ENCODE data around the gene TMEM176B. TPM values are rescaled to one million over a fixed set of nuclear protein-coding genes. Genes with fewer than 3 reads are reported as not detected.
"Not testable (repeated sequence)": the region's sequence is repeated elsewhere in the genome, so short reads cannot be mapped to it uniquely, and the experiment has no call there.

TMEM176B gene
- total RNA-seq, 2 experiments from 2014 or later: not detected

DNA sequence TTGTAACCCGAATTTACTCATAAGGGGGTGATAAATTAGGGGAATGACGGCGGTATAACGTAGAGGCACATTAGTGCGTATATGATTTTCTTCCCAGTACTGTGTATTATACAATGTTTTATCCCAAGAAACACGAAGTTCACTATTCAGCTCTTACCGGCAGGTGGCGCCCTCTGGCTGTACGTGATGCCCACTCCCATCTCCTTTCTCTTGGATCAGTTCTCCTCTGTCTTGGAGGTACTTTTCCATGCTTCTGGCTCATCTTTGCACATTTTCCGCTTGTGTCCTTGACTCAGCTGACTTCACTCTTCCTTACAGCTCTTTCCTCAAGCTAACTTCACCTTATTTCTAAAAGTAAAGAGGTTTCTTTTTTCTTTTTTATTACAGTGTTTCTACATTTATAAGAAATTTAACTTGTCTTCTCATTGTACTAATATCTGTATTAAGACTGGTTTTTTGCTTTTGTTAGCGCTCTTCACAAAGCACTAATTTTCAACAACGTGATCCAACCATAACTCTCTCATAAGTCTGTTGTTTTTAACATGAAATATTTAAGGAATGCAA, 21.3 kb downstream of the TMEM176B start:
- no peak overlapping the region for H3K27ac Mint-ChIP-seq
- TF ChIP-seq, protein P1, sequence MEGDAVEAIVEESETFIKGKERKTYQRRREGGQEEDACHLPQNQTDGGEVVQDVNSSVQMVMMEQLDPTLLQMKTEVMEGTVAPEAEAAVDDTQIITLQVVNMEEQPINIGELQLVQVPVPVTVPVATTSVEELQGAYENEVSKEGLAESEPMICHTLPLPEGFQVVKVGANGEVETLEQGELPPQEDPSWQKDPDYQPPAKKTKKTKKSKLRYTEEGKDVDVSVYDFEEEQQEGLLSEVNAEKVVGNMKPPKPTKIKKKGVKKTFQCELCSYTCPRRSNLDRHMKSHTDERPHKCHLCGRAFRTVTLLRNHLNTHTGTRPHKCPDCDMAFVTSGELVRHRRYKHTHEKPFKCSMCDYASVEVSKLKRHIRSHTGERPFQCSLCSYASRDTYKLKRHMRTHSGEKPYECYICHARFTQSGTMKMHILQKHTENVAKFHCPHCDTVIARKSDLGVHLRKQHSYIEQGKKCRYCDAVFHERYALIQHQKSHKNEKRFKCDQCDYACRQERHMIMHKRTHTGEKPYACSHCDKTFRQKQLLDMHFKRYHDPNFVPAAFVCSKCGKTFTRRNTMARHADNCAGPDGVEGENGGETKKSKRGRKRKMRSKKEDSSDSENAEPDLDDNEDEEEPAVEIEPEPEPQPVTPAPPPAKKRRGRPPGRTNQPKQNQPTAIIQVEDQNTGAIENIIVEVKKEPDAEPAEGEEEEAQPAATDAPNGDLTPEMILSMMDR (IDR thresholded peaks at IDR 0.05): peak; percentile 94
- peaks cover 0 to 3% of the 10 kb centered on the region in 2 experiments for H3K27me3 ChIP-seq (ENCODE audit: control insufficient read depth in 1 of 2, insufficient read depth in 2 of 2, low read length in 2 of 2)
- POLR2A ChIA-PET: interaction anchor here (0.5 to 0.6 kb wide), 2 partner anchors 373 to 743 kb away, joined by 3 read pairs; a partner anchor contains a TSS
- H3K36me3 ChIP-seq (ENCODE audit: insufficient read depth, low read length): no peaks in the 10 kb centered on the region
- H3K9me3 ChIP-seq (ENCODE audit: control insufficient read depth in 1 of 2, insufficient read depth in 1 of 2, low read length in 2 of 2): peaks cover 0 to 4% of the 10 kb centered on the region in 2 experiments
- intact Hi-C loops (cut with DNase I, micrococcal nuclease): loop anchor here in 1 of 2 experiments (2.0 to 10.0 kb wide), 4 partner anchors 98 to 494 kb away; no protein-coding TSS in a partner anchor
- H3K4me1 Mint-ChIP-seq (ENCODE audit: low read depth): peaks cover 5% of the 10 kb centered on the region
- ATAC-seq (ENCODE audit: poor library complexity): peak; percentile 71
- no peak overlapping the region for H3K4me3 ChIP-seq (ENCODE audit: low read length)
- no peaks in the 10 kb centered on the region for H3K36me3 Mint-ChIP-seq (ENCODE audit: low read depth)
- no peak overlapping the region for H3K4me3 Mint-ChIP-seq
- no peak overlapping the region for H3K27ac ChIP-seq (ENCODE audit: low read depth in 1 of 2, low read length in 2 of 2)
- peaks cover 6% of the 10 kb centered on the region for H3K4me1 ChIP-seq (ENCODE audit: insufficient read depth, low read length)
- peak; percentile 59 to 85 (median 66) for DNase-seq
- CTCF ChIA-PET: interaction anchor here (0.5 to 1.6 kb wide), 21 partner anchors 9 to 470 kb away, joined by 3 to 11 read pairs (median 3); a partner anchor contains a TSS
- H3K9me3 Mint-ChIP-seq: peaks cover 2% of the 10 kb centered on the region
- H3K27me3 Mint-ChIP-seq: peaks cover 4% of the 10 kb centered on the region

DNA sequence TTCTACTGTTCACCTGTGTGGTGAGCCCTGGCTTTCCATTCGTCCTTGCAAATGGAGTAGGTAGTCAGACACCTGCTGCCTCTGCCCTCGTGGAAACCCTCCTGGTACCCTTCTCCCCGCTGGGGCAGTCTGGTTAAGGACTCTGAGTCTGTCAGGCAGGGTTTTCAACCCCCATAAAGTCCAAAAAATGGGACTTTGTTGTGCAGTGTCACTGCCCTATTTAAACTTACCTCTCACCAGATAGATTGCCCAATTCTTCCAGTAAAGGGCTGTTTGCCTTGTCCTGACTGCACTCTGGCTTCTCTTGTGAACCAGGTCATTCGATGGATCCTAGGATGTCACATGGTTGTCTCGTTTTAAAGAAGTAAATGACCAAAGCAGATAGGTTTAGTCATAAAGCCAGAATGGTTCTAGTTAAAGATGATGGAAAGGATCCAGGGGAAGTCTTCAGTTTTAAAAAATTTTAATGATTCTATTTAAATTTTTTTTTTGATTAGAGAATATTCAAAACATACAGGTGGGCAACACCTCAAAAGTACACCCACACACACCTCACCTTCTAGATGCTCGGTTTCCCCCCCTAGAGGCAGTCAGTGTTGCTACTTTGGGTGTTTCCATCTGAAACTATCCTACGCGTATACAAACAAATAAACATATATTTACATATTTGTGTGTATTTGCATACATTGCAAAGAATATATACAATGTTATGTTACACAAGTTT, 22.0 kb downstream of the TMEM176B start:
- TF ChIP-seq, protein P1 (IDR thresholded peaks at IDR 0.05): no peak
- POLR2A ChIA-PET: no interaction called here
- H3K9me3 Mint-ChIP-seq: peaks cover 2% of the 10 kb centered on the region
- H3K27me3 Mint-ChIP-seq: peaks cover 4% of the 10 kb centered on the region
- peaks cover 6% of the 10 kb centered on the region for H3K4me1 ChIP-seq (ENCODE audit: insufficient read depth, low read length)
- DNase-seq (peak in 1 of 14 experiments; percentile 28), ATAC-seq (ENCODE audit: poor library complexity) (no peak)
- no peak overlapping the region for H3K4me3 ChIP-seq (ENCODE audit: low read length)
- H3K9me3 ChIP-seq (ENCODE audit: control insufficient read depth in 1 of 2, insufficient read depth in 1 of 2, low read length in 2 of 2): peaks cover 0 to 4% of the 10 kb centered on the region in 2 experiments
- no peak overlapping the region for H3K27ac Mint-ChIP-seq
- no peak overlapping the region for H3K4me3 Mint-ChIP-seq
- H3K36me3 ChIP-seq (ENCODE audit: insufficient read depth, low read length): no peaks in the 10 kb centered on the region
- H3K36me3 Mint-ChIP-seq (ENCODE audit: low read depth): no peaks in the 10 kb centered on the region
- CTCF ChIA-PET: interaction anchor here (0.5 to 1.6 kb wide), 21 partner anchors 8 to 469 kb away, joined by 3 to 11 read pairs (median 3); a partner anchor contains a TSS
- H3K4me1 Mint-ChIP-seq (ENCODE audit: low read depth): peaks cover 5% of the 10 kb centered on the region
- peaks cover 0 to 3% of the 10 kb centered on the region in 2 experiments for H3K27me3 ChIP-seq (ENCODE audit: control insufficient read depth in 1 of 2, insufficient read depth in 2 of 2, low read length in 2 of 2)
- no peak overlapping the region for H3K27ac ChIP-seq (ENCODE audit: low read depth in 1 of 2, low read length in 2 of 2)
- intact Hi-C loops (cut with DNase I, micrococcal nuclease): loop anchor here in 1 of 2 experiments (2.0 to 10.0 kb wide), 4 partner anchors 99 to 493 kb away; no protein-coding TSS in a partner anchor

DNA sequence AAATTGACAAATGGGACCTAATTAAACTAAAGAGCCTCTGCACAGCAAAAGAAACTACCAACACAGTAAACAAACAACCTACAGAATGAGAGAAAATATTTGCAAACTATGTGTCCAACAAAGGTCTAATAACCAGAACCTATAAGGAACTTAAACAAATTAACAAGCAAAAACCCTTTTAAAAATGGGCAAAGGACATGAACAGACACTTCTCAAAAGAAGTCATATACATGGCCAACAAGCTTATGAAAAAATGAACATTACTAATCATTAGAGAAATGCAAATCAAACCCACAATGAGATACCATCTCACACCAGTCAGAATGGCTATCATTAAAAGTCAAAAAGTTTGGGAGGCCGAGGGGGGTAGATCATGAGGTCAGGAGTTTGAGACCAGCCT, 26.0 kb downstream of the TMEM176B start:
- H3K27me3 ChIP-seq (ENCODE audit: control insufficient read depth in 1 of 2, insufficient read depth in 2 of 2, low read length in 2 of 2); H3K4me1 ChIP-seq (ENCODE audit: insufficient read depth, low read length); H3K4me3 Mint-ChIP-seq; H3K27ac Mint-ChIP-seq; CTCF ChIA-PET; H3K9me3 ChIP-seq (ENCODE audit: control insufficient read depth in 1 of 2, insufficient read depth in 1 of 2, low read length in 2 of 2); H3K27me3 Mint-ChIP-seq; H3K27ac ChIP-seq (ENCODE audit: low read depth in 1 of 2, low read length in 2 of 2); POLR2A ChIA-PET; H3K9me3 Mint-ChIP-seq; H3K36me3 Mint-ChIP-seq (ENCODE audit: low read depth); H3K4me1 Mint-ChIP-seq (ENCODE audit: low read depth); H3K4me3 ChIP-seq (ENCODE audit: low read length); ATAC-seq (ENCODE audit: poor library complexity); H3K36me3 ChIP-seq (ENCODE audit: insufficient read depth, low read length); DNase-seq: not testable (repeated sequence)
- intact Hi-C loops (cut with DNase I, micrococcal nuclease): loop anchor here in 1 of 2 experiments (10.0 kb wide), 1 partner anchor 489 kb away; no protein-coding TSS in a partner anchor
